ENCODE measurements around the gene SNX9.

DNA sequence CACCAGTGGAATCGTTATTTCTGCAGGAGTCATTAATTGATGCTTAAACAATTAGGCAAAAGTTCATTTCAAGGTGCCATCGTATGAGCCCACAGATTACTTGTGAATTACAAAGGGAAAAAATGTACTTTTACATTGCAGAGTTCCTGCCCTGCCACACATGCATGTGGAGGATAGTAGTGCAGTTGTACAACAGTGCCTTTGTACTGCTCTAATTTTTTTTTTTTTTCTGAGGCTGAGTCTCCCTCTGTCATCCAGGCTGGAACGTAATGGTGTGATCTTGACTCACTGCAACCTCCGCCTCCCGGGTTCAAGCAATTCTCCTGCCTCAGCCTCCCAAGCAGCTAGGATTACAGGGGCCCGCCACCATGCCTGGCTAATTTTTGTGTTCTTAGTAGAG is 132.6 kb downstream of the SNX9 start:
- TF ChIP-seq, protein P1, sequence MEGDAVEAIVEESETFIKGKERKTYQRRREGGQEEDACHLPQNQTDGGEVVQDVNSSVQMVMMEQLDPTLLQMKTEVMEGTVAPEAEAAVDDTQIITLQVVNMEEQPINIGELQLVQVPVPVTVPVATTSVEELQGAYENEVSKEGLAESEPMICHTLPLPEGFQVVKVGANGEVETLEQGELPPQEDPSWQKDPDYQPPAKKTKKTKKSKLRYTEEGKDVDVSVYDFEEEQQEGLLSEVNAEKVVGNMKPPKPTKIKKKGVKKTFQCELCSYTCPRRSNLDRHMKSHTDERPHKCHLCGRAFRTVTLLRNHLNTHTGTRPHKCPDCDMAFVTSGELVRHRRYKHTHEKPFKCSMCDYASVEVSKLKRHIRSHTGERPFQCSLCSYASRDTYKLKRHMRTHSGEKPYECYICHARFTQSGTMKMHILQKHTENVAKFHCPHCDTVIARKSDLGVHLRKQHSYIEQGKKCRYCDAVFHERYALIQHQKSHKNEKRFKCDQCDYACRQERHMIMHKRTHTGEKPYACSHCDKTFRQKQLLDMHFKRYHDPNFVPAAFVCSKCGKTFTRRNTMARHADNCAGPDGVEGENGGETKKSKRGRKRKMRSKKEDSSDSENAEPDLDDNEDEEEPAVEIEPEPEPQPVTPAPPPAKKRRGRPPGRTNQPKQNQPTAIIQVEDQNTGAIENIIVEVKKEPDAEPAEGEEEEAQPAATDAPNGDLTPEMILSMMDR (conservative IDR thresholded peaks at IDR 0.05) = no peak
- TF ChIP-seq ZFX (IDR thresholded peaks at IDR 0.05) = no peak
